HCT116 (cell line): ENCODE results near the gene GMDS. TPM values are rescaled to one million over a fixed set of nuclear protein-coding genes. Genes with fewer than 3 reads are reported as not detected.

Source experiments
- ATAC-seq: fragments of 200-7000 bp; cut with Tn5 transposase; 2 replicates; pipeline ENCODE4 v1.9.1; 2020; ENCODE audit warnings: mild to moderate bottlenecking, moderate library complexity
- BruUV-seq: library from RNA; stranded (reverse); fragments of 400-500 nt; replicated peaks from 2 replicates; lab custom pipeline; 2021; lab: Mats Ljungman, UMichigan
- CTCF ChIA-PET: fragments of 300-600 bp; sonication (Branson Sonifier 250); formaldehyde crosslinking; loops from one replicate; lab custom pipeline; 2021; ENCODE audit warnings: antibody characterized with exemption; lab: Charles Lee
- POLR2A ChIA-PET: fragments of 300-600, 350-600 bp; sonication (Branson Sonifier 250); formaldehyde crosslinking; loops from one replicate; lab custom pipeline; 2021; ENCODE audit warnings: antibody characterized with exemption; lab: Charles Lee
- RAD21 ChIA-PET, 2 experiments: fragments of 300-600 bp; sonication (Branson Sonifier 250); formaldehyde crosslinking; loops; one replicate each; lab custom pipeline; 2023; ENCODE audit warnings: low total read pairs in 2 of 2; ENCODE audit not compliant: uncharacterized antibody in 2 of 2, unreplicated experiment in 2 of 2, low non-redundant PET in 1 of 2; lab: Charles Lee
- DNase-seq: peaks from one replicate; pipeline ENCODE4 v3.0.0-alpha.2; 2010; ENCODE audit warnings: low read depth, low spot score
- H2AFZ ChIP-seq: fragments of 200-600 bp; shearing (Covaris generic), sonication (generic); 2 replicates; pipeline ENCODE4 v1.6.1; 2017; ENCODE audit warnings: low read depth, mixed run types, mixed read lengths, antibody characterized with exemption, low read length; ENCODE audit not compliant: poor library complexity, severe bottlenecking
- H3K27ac ChIP-seq: 2 replicates; pipeline ENCODE4 v1.5.1; 2012; ENCODE audit warnings: low read depth, low read length
- H3K27me3 ChIP-seq: fragments of 200-600 bp; sonication (generic); 2 replicates; pipeline ENCODE4 v1.6.1; 2016; ENCODE audit warnings: mixed run types, low read length, mixed read lengths; ENCODE audit not compliant: insufficient read depth
- H3K36me3 ChIP-seq, 2 experiments: fragments of 200-500 bp in 1 of 2; fragments of 200-600 bp in 1 of 2; sonication (Bioruptor generic) in 1 of 2; sonication (generic) in 1 of 2; 2 replicates each; pipeline versions ENCODE4 v1.5.1 to v1.6.1; 2014 to 2016; ENCODE audit warnings: low read length in 2 of 2, inconsistent platforms in 1 of 2, mixed read lengths in 1 of 2, mixed run types in 1 of 2; ENCODE audit not compliant: insufficient read depth in 2 of 2, control insufficient read depth in 1 of 2
- H3K4me1 ChIP-seq, 2 experiments: fragments of 200-600 bp in 1 of 2; sonication (generic) in 1 of 2; 2 replicates each; pipeline versions ENCODE4 v1.5.1 to v1.6.1; 2012 to 2017; ENCODE audit warnings: low read length in 2 of 2, inconsistent platforms in 1 of 2, mild to moderate bottlenecking in 1 of 2, mixed read lengths in 1 of 2, mixed run types in 1 of 2, moderate library complexity in 1 of 2; ENCODE audit not compliant: insufficient read depth in 2 of 2, control insufficient read depth in 1 of 2
- H3K4me2 ChIP-seq: fragments of 200-600 bp; sonication (generic); 2 replicates; pipeline ENCODE4 v1.6.1; 2017; ENCODE audit warnings: mixed run types, low read length, mixed read lengths
- H3K4me3 ChIP-seq, 2 experiments: fragments of 200-600 bp in 1 of 2; sonication (generic) in 1 of 2; replicated peaks in 1 of 2; 2 replicates each; pipeline ENCODE4 v1.5.1; 2011 to 2016; ENCODE audit warnings: low read length in 2 of 2, control low read depth in 1 of 2, low read depth in 1 of 2, mild to moderate bottlenecking in 1 of 2, mixed read lengths in 1 of 2, mixed run types in 1 of 2
- H3K79me2 ChIP-seq: fragments of 200-600 bp; sonication (generic); 2 replicates; pipeline ENCODE4 v1.6.1; 2017; ENCODE audit warnings: mild to moderate bottlenecking, mixed run types, low read length, moderate library complexity, mixed read lengths; ENCODE audit not compliant: insufficient read depth
- H3K9ac ChIP-seq: fragments of 200-600 bp; sonication (generic); 2 replicates; pipeline ENCODE4 v1.6.1; 2016; ENCODE audit warnings: low read length, mixed read lengths
- H3K9me2 ChIP-seq: fragments of 200-600 bp; sonication (generic), shearing (Covaris generic); 2 replicates; pipeline ENCODE4 v1.6.1; 2017; ENCODE audit warnings: mixed run types, mild to moderate bottlenecking, moderate library complexity; ENCODE audit not compliant: insufficient read depth
- H3K9me3 ChIP-seq, 2 experiments: fragments of 200-500 bp in 1 of 2; fragments of 200-600 bp in 1 of 2; sonication (Bioruptor generic) in 1 of 2; sonication (generic) in 1 of 2; 2 replicates each; pipeline ENCODE4 v1.6.1; 2014 to 2017; ENCODE audit warnings: low read length in 2 of 2, mixed read lengths in 2 of 2, inconsistent platforms in 1 of 2, low read depth in 1 of 2, mild to moderate bottlenecking in 1 of 2, mixed run types in 1 of 2, moderate library complexity in 1 of 2; ENCODE audit not compliant: control insufficient read depth in 1 of 2, insufficient read depth in 1 of 2
- H4K20me1 ChIP-seq: fragments of 200-600 bp; sonication (generic), shearing (Covaris generic); 2 replicates; pipeline ENCODE4 v1.6.1; 2017; ENCODE audit warnings: mixed run types, mild to moderate bottlenecking, moderate library complexity; ENCODE audit not compliant: insufficient read depth
- CBX3 ChIP-seq: IDR thresholded peaks from 2 replicates; pipeline ENCODE4 v1.6.1; 2012; ENCODE audit warnings: low read depth
- EGR1 ChIP-seq: IDR thresholded peaks from 2 replicates; pipeline ENCODE4 v1.6.1; 2012; ENCODE audit warnings: low read depth
- ELF1 ChIP-seq: IDR thresholded peaks from 2 replicates; pipeline ENCODE4 v1.6.1; 2012; ENCODE audit warnings: low read depth, borderline replicate concordance
- EZH2 ChIP-seq: fragments of 200-600 bp; sonication (generic); IDR thresholded peaks from 2 replicates; pipeline ENCODE4 v1.6.1; 2017; ENCODE audit warnings: antibody characterized with exemption, mixed run types
- EZH2phosphoT487 ChIP-seq: fragments of 200-600 bp; IDR thresholded peaks from 2 replicates; pipeline ENCODE4 v1.6.1; 2018; ENCODE audit warnings: antibody characterized with exemption, borderline replicate concordance
- FOSL1 ChIP-seq: IDR thresholded peaks from 2 replicates; pipeline ENCODE4 v1.6.1; 2012; ENCODE audit warnings: low read depth
- JUND ChIP-seq: IDR thresholded peaks from 2 replicates; pipeline ENCODE4 v1.6.1; 2012
- POLR2A ChIP-seq: IDR thresholded peaks from 2 replicates; pipeline ENCODE4 v1.7.0; 2011; ENCODE audit warnings: borderline replicate concordance; ENCODE audit not compliant: insufficient read depth, insufficient read length; ENCODE audit errors: extremely low read depth
- SIN3A ChIP-seq: IDR thresholded peaks from 2 replicates; pipeline ENCODE4 v1.6.1; 2012; ENCODE audit warnings: low read depth
- SP1 ChIP-seq: IDR thresholded peaks from 2 replicates; pipeline ENCODE4 v1.6.1; 2012; ENCODE audit warnings: low read depth
- SRF ChIP-seq: IDR thresholded peaks from 2 replicates; pipeline ENCODE4 v1.6.1; 2012; ENCODE audit warnings: low read depth
- TCF7L2 ChIP-seq: IDR thresholded peaks from 2 replicates; pipeline ENCODE4 v1.7.0; 2011; ENCODE audit warnings: borderline replicate concordance, inconsistent platforms; ENCODE audit not compliant: insufficient read depth, insufficient read length; ENCODE audit errors: extremely low read depth
- YY1 ChIP-seq: IDR thresholded peaks from 2 replicates; pipeline ENCODE4 v1.6.1; 2011; ENCODE audit warnings: low read length, low read depth, moderate library complexity, mild to moderate bottlenecking; ENCODE audit not compliant: insufficient replicate concordance; ENCODE audit errors: extremely low read depth
- ZFX ChIP-seq: fragments of 450-650 bp; IDR thresholded peaks from 2 replicates; pipeline ENCODE4 v1.6.1; 2017
- intact Hi-C: fragments of 100-400 bp; cut with micrococcal nuclease; formaldehyde crosslinking; loops from 2 replicates; pipeline ENCODE4 v1.10.0; 2022
- total RNA-seq: library from RNA; stranded (reverse); gene quantifications from one replicate; pipeline ENCODE4 v1.2.1, GENCODE V29; 2021; ENCODE audit not compliant: unreplicated experiment
- TF ChIP-seq, protein P1 (sequence below): IDR thresholded peaks from 2 replicates; pipeline ENCODE4 v1.6.1; 2012; ENCODE audit warnings: low read depth
- TF ChIP-seq, protein P2 (sequence below): IDR thresholded peaks from 2 replicates; pipeline ENCODE4 v1.6.1; 2012

The GMDS gene
- total RNA-seq, 1 experiment from 2014 or later: 34.4 TPM

DNA sequence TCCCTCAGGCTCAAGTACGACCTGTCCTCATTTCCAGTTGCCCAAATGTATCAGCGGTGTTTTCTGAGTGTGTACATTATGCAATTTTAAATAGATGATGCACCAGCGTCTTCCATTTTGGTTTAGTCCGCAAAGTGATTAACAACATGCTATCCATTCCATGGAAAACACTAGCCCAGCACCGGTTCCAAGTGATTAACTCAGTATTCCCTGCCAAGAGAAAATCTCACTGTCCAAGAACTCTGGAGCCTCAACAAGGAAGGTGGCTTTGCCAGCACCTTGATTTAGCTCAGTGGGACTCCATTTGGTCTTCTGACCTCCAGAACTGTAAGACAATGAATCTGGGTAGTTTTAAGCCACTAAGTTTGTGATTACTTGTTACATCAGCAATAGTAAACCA is 528.5 kb downstream of the GMDS start:
- POLR2A ChIA-PET: no interaction called here
- no peaks in the 10 kb centered on the region for H3K79me2 ChIP-seq
- H3K4me1 ChIP-seq: peaks cover 0 to 9% of the 10 kb centered on the region in 2 experiments; a peak in 1 of 4 replicates
- H3K4me3 ChIP-seq: no peak overlapping the region
- intact Hi-C loops: no loop called here
- BruUV-seq: no TSS peak
- H2AFZ ChIP-seq: no peak overlapping the region
- H3K9me2 ChIP-seq: no peaks in the 10 kb centered on the region
- H3K27me3 ChIP-seq: no peaks in the 10 kb centered on the region
- no peak overlapping the region for H3K27ac ChIP-seq
- RAD21 ChIA-PET: no interaction called here
- DNase-seq (no peak), ATAC-seq (no peak)
- H3K4me2 ChIP-seq: no peak overlapping the region
- H3K9ac ChIP-seq: no peak overlapping the region
- no peaks in the 10 kb centered on the region for H3K9me3 ChIP-seq
- CTCF ChIA-PET: no interaction called here
- no peaks in the 10 kb centered on the region for H4K20me1 ChIP-seq
- no peak for TF ChIP-seq SIN3A
- no peak for TF ChIP-seq EZH2
- TF ChIP-seq, protein P1, sequence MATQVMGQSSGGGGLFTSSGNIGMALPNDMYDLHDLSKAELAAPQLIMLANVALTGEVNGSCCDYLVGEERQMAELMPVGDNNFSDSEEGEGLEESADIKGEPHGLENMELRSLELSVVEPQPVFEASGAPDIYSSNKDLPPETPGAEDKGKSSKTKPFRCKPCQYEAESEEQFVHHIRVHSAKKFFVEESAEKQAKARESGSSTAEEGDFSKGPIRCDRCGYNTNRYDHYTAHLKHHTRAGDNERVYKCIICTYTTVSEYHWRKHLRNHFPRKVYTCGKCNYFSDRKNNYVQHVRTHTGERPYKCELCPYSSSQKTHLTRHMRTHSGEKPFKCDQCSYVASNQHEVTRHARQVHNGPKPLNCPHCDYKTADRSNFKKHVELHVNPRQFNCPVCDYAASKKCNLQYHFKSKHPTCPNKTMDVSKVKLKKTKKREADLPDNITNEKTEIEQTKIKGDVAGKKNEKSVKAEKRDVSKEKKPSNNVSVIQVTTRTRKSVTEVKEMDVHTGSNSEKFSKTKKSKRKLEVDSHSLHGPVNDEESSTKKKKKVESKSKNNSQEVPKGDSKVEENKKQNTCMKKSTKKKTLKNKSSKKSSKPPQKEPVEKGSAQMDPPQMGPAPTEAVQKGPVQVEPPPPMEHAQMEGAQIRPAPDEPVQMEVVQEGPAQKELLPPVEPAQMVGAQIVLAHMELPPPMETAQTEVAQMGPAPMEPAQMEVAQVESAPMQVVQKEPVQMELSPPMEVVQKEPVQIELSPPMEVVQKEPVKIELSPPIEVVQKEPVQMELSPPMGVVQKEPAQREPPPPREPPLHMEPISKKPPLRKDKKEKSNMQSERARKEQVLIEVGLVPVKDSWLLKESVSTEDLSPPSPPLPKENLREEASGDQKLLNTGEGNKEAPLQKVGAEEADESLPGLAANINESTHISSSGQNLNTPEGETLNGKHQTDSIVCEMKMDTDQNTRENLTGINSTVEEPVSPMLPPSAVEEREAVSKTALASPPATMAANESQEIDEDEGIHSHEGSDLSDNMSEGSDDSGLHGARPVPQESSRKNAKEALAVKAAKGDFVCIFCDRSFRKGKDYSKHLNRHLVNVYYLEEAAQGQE: no peak
- no peaks in the 10 kb centered on the region for H3K36me3 ChIP-seq

DNA sequence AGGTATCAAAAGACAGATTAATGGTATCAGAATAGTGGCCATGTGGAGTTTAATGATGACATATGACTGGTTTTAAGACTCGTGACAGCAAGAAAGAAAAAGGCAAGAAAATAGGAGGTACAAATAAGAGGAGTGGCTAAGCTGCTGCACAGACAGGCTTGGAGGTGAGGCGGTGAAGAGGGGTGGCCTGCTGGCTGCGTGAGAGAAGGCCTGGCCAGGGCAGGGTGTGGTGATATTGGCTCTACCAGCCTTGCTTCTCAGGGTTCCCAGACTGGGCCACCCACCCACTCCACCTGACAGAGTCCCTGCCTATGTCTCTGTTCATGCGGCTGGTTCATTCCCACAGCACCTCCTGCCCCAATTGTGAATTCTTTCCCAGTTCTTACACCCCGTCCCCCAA is 529.0 kb downstream of the GMDS start:
- no peaks in the 10 kb centered on the region for H3K9me2 ChIP-seq
- H3K4me3 ChIP-seq: no peak overlapping the region
- no peak overlapping the region for H3K4me2 ChIP-seq
- ATAC-seq (no peak), DNase-seq (no peak)
- H3K36me3 ChIP-seq: no peaks in the 10 kb centered on the region
- no peaks in the 10 kb centered on the region for H4K20me1 ChIP-seq
- H3K27ac ChIP-seq: no peak overlapping the region
- no peaks in the 10 kb centered on the region for H3K9me3 ChIP-seq
- H3K9ac ChIP-seq: no peak overlapping the region
- H3K79me2 ChIP-seq: no peaks in the 10 kb centered on the region
- intact Hi-C loops: no loop called here
- RAD21 ChIA-PET: no interaction called here
- POLR2A ChIA-PET: no interaction called here
- H3K27me3 ChIP-seq: no peaks in the 10 kb centered on the region
- TF ChIP-seq EZH2: no peak
- no peak for TF ChIP-seq POLR2A
- TF ChIP-seq, protein P1: no peak
- TF ChIP-seq ZFX: no peak
- no peak for TF ChIP-seq SP1
- TF ChIP-seq FOSL1: no peak
- TF ChIP-seq, protein P2, sequence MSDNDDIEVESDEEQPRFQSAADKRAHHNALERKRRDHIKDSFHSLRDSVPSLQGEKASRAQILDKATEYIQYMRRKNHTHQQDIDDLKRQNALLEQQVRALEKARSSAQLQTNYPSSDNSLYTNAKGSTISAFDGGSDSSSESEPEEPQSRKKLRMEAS: no peak
- no peak for TF ChIP-seq YY1
- TF ChIP-seq TCF7L2: no peak
- no peak for TF ChIP-seq EGR1
- TF ChIP-seq JUND: no peak
- no peak for TF ChIP-seq SRF
- TF ChIP-seq EZH2phosphoT487: no peak
- no peak for TF ChIP-seq CBX3
- TF ChIP-seq ELF1: no peak
- H2AFZ ChIP-seq: no peak overlapping the region
- H3K4me1 ChIP-seq: peaks cover 0 to 9% of the 10 kb centered on the region in 2 experiments; a peak in 1 of 4 replicates
- BruUV-seq: no TSS peak
- CTCF ChIA-PET: no interaction called here
